ENCODE measurements around the gene TMOD1.
"Not testable (repeated sequence)": the region's sequence is repeated elsewhere in the genome, so short reads cannot be mapped to it uniquely, and the experiment has no call there.

Gene TMOD1

DNA sequence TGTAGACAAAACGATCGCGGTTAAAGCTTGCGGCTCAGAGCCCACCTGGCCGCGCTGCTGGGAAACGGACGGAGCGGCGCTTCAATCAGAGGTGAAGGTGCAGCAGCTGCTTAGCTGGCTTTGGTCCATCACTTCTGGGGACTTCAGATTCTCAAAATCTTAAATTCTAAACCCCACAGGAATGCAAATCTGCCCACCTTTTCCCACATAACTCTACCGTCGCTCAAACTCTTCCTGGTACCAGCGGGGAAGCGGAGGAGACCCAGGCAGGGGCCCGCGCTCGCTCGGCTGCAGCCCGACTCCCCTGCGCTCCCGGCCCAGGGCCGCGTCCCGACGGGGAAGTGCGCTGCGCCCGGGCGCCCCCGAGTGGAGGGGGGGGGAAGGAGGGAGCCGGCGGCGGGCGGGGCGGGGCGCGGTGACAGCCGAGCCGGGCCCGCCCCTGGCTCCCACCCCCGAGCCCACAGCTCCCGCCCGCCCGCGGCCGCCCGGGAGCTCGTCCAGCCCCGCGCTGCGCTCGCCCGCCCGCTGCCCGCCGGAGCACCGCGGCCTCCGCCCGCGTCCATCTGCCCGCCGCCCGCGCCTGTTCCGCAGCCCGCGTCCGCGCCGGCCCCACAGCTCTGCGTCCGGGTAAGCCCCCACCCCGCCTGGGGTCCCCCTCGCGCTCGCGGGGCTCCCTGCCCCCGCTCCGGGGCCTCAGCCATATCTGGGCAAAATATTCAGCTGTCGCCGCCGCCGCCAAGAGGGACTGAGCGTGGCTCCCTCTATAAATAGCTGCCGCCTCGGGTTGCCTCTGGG lies at the start of gene TMOD1:
TMOD1 (plus strand) TSS at position 490 of the 795 bp plus-strand sequence. CDS start 22,523 bp downstream, outside the sequence.
- DNase-seq, result peak; percentile 41

- not testable (repeated sequence) for DNase-seq
Measured at GRCh38 chr9:97453573-97453972, 47.9 kb upstream of the TMOD1 start.

GRCh38 chr9:97456841-97457240 lies 44.6 kb upstream of the TMOD1 start:
- DNase-seq, result not testable (repeated sequence)

- no peak for DNase-seq
Measured at GRCh38 chr9:97459326-97459725, 42.1 kb upstream of the TMOD1 start.

DNA sequence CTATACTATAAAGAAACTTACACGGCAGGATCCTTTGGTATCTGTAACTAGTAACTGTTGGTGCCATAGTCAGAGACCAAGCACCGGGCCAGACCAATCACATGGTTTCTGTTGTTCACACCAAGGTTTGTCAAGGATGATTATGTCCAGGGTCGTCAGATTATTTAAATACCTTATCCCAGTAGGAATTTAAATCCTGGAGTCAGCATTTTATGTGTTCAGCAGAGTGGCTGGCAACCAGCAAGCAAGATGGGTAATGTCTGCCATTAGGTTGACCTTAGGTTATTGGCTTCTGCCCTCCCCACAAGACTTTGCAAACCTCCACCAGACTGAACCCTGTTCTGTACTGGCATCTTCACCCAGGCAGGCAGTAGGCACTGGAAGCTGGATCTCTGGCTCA lies 39.3 kb upstream of the TMOD1 start:
- DNase-seq, result no peak

DNA sequence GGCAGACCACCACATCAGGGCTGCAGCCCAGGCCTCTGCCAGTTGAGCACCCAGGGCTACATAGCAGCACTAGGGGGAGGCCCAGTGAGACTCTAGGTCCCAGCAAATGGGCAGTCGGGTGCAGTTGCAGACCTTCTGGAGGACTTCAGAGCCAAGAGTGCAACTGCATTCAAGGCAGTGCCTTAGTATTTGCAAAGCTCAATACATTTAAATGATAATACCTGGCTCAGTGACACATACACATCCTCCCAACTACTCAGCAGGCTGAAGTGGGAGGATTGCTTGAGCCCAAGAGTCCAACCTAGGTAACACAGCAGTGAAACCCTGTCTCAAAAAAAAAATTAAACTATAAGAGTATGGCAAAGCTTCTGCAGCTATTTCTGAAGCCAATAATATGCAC lies 38.6 kb upstream of the TMOD1 start:
- no peak for DNase-seq

DNA sequence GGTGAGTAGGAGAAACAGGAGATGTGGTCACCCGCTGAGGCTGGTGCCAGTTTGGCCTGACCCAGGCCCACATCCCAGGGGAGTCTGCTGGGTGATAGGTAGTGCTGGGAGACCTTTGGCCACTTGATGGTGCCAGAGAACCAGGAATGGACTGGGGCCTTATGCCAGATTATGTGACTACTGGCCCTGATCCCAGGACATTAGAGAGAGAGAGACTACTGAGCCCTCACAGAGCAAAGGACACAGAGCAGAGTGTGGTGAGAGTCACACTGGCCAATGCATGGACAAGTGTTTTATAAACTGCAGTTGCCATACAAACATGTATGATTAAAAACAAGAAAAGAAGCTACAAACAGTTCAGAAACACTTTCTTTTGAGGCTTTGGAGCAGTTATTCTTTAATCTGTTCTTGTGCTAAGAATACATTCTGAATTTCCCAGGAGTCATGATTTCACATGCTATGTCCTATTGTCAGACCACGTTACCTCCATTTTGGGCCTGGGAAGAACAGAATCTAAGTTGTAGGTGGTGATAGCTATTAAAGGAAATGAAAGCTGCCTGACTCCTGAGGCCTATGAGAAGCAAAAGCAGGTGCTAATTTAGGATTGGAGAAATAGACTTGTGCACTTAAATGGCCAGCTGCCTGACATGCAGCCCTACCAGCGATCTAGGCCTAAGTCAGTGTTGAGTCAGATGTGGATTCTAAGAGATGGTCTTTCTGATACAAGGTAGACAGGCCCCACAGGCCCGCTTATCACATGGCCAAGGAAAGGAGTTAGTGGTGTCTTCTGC lies 32.6 kb upstream of the TMOD1 start:
- DNase-seq, result peak; percentile 25

DNA sequence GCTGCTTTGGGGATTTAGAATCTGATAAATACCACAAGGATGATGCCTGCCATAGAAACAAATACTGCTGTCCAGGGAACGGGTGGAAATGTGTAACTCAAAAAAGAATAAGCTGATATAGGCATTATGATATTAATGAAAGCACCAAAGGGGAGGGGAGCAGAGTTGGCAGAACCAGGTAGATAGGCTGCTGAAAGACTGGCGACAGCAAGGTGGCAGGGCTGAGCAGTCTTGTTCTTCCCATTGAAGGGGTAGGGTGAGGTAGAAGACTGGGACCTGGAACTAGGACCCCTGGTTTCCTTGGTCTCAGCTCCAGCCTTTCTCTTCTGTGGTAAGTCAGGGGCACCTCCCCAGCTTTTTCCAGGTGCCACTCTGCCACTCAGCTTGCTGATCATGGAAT lies 31.4 kb upstream of the TMOD1 start:
- no peak for DNase-seq

- no peak for DNase-seq
Measured at GRCh38 chr9:97473717-97474116, 27.7 kb upstream of the TMOD1 start.

DNA sequence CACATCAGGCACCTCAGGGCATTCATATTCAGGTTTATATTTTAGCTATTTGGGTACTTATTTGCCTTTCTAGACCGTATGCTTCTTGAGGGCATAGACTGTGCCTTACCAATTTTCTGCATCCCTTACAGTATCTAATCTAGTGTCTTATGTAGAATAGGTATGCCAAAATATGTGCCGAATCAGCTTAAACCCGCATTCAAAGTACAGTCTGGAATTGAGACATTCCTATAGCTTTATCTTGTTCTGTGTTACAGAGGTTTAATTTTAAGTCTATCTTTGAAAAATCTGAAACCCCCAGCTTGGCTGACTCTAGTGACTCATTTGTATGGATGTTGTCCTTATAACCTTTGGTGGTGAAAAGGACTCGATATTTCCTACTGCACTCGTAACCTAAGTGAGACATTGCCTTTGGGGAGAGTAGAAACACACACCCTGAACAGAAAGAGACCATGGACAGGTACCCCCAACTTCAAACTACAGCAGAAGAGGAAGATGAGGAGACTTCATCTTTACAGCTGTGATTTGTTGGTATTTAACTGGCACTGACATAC lies 27.0 kb upstream of the TMOD1 start:
- DNase-seq, result no peak

GRCh38 chr9:97475059-97475458 lies 26.4 kb upstream of the TMOD1 start:
- DNase-seq, result no peak

DNA sequence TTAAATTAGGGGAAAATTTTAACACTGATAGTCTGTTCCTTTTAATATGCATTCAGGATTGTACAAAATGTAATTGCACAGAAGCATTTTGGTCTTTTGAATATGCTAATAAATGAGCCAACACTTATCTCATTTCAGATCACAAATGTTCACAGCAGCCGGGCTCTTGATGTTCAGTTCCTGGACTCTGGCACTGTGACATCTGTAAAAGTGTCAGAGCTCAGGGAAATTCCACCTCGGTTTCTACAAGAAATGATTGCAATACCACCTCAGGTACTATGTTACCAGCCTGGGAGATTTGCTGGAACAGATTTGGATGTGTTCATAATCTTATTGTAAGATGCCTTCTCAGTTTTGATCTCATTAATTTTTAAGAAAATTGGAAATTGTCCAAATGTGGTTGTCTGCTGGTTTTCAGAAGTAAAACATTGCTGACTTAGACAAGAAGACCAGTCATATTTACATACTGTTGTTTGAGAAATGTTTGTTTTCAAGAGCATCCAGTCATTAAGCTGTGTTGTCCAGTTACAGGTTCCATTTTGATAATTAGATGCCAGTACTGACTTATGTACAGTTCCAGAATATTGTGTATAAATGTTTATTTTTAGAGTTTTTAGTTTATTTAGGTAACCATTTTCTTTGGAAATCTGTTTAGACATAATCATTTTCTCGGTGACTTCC lies 23.0 kb upstream of the TMOD1 start:
- no peak for DNase-seq

DNA sequence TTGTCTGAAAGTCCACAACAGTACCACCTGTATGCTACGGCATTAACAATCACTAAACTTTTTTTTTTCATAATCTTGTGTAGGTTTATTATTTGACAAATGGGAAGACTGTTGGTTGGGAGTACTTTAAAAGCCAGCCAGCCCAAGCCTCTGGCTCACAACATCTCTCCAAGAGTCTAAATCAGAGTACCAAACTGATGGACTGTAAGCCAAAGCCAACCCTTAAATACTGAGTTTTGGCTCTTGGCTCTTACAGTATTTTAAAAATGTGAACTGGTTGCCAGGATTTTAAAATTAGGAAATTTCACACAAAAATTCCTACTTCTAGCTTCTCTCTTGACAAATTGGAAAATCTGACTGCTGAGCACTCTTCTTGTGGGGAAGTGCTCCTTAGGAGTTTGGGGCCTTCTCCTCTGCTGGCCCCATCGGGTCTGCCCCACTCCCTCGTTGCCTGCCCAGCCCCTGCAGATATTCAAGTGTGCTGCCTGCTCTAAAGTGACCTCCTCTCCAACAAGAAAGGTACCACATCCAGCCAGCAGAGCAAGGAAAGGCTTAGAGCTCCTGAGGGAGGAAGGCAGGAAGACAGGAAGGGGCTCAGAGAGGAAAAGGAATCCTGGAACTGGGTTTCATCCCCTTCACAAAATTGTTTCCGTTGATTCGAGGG lies 21.8 kb upstream of the TMOD1 start:
- DNase-seq, result no peak

DNA sequence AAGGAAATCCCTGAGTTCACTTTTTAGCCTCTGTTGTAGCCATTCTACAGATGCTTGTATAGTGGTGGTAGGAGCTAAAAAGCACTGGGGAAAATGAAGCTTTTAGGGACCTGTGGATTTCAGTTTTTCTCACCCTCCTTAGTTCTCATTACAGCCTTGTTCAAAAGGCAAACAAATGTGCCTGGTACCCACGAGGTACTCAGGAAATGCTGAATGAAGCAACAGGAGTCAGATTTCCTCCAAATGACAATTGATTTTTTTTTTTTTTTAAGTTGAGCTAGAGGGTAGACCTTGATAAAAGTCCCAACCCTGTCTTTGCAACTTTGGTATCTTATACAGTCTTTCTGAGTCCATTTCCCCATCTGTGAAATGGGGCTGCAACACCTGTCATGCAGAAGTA lies 21.3 kb upstream of the TMOD1 start:
- no peak for DNase-seq

DNA sequence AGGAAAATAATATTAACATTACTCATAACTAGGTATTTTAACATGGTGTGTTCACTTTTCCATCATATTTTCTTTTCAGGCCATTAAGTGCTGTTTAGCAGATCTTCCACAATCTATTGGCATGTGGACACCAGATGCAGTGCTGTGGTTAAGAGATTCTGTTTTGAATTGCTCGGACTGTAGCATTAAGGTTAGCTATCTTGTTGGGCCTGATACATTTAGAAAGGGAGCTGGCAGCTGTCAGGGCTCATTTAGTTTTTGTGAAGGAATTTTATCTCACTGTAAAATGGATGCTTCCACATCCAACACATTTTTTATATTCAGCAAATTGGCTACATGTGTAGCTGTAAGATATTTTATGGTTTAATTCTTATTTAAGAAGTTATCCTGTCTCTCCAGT lies 20.7 kb upstream of the TMOD1 start:
- DNase-seq, result no peak

DNA sequence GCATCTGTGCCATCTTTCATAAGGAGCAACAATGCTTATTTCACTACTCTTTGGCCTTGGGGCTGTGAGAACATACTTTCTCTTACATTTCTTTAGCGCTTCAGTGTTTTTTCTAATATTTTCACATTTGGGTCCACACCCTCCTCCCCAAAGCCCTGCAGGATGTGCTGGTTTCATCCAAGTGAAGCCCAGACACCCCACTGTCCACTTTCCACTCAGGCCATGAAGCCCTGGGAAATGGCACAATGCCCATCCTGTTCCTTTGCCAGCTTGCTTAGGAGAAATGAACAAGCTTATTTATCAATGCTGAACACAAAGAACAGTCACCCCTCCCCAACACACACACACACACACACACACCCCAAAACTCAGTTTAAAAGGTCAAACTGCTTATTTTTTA lies 17.3 kb upstream of the TMOD1 start:
- no peak for DNase-seq

GRCh38 chr9:97487107-97487506 lies 14.4 kb upstream of the TMOD1 start:
- no peak for DNase-seq

GRCh38 chr9:97487861-97488260 lies 13.6 kb upstream of the TMOD1 start:
- DNase-seq, result no peak

DNA sequence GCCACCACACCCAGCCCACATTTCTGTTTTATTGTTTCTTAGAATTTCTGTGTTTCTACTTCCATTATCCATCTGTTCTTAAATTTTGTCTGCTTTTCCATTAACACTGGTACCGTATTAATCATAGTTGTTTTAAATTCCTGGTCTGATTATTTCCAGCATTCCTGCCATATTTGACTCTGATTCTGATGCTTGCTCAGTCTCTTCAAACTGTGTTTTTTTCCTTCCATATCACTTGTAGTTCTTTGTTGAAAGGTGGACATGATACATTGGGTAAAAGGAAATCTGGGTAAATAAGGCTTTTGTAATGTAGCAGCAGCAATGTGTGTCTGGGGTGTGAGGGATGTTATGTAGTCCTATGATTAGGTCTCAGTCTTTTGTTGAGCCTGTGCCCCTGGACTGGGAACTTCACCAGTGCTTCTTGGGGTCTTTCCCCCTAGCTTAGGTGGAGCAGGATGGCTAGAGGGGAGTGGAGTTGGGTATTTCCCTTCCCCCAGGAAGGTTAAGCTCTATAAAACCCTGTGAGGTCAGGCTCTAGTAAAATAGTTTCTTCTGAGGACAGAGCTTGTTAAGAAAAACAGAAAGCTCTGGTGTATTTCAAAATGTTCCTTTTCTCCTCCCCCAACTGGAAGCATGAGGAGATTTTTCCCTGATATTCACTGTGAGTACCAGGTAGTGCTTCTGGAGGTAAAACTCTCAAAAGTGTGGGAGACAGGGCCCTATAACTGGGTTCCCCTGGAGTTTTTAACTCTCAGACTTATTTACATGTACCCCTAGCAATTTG lies 10.1 kb upstream of the TMOD1 start:
- no peak for DNase-seq

DNA sequence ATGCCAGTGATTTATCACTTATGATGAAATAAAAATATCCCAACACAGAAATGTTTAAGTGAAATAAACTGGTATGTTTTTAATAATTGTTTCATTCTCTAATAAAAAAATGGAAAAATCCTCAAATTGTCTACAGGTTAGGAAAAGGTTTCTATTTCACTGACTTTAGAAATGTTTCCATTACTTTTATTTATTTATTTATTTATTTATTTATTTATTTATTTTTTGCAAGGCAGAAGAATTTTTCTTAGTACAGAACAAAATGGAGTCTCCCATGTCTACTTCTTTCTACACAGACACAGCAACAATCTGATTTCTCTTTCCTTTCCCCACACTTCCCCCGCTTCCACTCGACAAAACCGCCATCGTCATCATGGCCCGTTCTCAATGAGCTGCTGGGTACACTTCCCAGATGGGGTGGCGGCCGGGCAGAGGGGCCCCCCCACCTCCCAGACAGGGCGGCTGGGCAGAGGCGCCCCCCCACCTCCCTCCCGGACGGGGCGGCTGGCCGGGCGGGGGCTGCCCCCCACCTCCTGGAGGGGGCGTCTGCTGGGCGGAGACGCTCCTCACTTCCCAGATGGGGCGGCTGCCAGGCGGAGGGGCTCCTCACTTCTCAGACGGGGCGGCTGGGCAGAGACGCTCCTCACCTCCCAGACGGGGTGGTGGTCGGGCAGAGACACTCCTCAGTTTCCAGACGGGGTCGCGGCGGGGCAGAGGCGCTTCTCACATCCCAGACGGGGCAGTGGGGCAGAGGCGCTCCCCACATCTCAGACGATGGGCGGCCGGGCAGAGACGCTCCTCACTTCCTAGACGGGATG lies 3.7 kb upstream of the TMOD1 start:
- DNase-seq, result not testable (repeated sequence)

DNA sequence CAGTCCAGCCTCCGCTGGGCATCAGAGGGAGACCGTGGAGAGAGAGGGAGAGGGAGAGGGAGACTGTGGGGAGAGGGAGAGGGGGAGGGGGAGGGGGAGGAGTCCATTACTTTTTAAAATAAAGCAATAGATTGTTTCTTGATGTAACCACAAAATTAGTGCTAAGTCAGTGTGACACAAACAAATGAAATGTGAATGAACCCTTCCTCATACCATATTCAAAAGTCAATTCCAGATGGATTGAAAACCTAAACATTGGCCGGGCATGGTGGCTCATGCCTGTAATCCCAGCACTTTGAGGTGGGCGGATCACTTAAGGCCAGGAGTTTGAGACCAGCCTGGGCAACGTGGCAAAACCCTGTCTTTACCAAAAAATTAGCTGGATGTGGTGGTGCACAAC lies 2.6 kb upstream of the TMOD1 start:
- DNase-seq, result not testable (repeated sequence)

Data from activated naive CD4-positive, alpha-beta T cell treated with anti-CD3 and anti-CD28 coated beads, Interleukin-2, amount 50 U/mL, for 16 hours (primary cell).